NCI-H1048 (cell line): ENCODE measurements around the gene ABCG4.

Experiments
- DNase-seq: peaks from one replicate; lab custom pipeline; 2025; lab: John Stamatoyannopoulos, UW

Gene ABCG4

DNA sequence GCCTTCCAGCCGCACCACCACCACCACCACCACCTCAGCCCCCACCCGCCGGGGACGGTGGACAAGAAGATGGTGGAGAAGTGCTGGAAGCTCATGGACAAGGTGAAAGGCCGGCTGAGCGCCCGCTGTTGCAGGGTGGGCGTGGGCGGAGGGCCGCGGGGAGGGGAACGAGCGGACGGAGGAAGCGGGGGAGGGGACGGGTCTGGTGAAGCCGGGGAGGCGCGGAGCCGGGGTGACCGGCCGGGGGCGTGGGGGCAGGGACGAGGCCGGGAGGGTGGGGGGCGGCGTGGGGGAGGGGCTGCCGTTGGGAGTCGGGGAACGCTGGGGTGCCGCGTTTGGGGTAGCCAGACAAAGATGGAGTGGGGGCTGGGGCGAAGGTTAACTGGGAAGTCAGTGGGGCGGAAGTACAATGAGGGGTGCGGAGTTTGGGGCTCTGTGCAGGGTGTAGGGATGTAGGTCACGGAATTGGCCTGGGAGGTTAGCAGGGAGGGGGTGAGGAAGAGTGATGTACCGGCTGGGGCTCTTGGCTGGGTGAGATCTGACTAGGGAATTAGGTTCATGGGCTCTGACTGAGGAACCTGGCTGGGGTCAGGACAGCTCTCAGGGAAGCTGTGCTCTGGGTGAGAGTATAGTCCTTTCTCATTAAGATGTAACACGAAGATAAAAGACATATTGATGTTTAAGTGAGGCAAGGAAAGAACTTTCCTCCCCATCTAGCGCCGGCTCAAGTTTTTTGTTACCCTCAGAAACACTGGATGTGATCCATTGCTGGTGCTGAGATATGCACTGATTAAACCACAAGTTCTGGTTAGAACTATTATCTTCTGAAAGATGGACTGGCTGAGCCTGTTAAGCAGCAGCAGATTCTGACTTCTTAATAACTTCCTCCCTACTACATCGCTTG lies 57.9 kb downstream of the ABCG4 start:
- DNase-seq: no peak

- no peak for DNase-seq
Observed at GRCh38 chr11:119207415-119207960, 58.6 kb downstream of the ABCG4 start.

DNA sequence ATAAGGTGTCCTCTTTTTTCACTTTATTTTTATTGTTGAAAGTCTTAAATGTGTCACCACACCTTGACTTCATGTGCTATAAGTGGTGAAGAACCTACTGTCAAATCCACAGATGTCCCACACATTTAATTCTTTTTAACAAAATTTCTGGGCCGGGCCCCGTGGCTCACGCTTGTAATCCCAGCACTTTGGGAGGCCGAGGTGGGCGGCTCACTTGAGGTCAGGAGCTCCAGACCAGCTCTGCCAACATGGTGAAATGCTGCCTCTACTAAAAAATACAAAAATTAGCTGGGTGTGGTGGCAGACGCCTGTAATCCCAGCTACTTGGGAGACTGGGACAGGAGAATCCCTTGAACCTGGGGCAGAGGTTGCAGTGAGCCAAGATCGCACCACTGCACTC lies 60.3 kb downstream of the ABCG4 start:
- no peak for DNase-seq

- DNase-seq: no peak
Observed at GRCh38 chr11:119210050-119210449, 61.2 kb downstream of the ABCG4 start.
